DND-41 (cell line): ENCODE measurements around the gene GFOD1.

Experiments
- CTCF ChIP-seq: IDR thresholded peaks from 2 replicates; pipeline ENCODE4 v1.5.1; 2012; ENCODE audit warnings: borderline replicate concordance, low read length, moderate library complexity, mild to moderate bottlenecking; ENCODE audit not compliant: poor library complexity, severe bottlenecking; ENCODE audit errors: extremely low read depth
- EZH2 ChIP-seq: IDR thresholded peaks from 3 replicates; pipeline ENCODE4 v1.6.1; 2012; ENCODE audit warnings: borderline replicate concordance, low read depth, mild to moderate bottlenecking, moderate library complexity, low read length, inconsistent platforms; ENCODE audit not compliant: severe bottlenecking

- TF ChIP-seq CTCF (no peak), EZH2 (no peak)
Observed at GRCh38 chr6:13413900-13414555, 73.4 kb downstream of the GFOD1 start.
